Nephron progenitor cell (in vitro differentiated cells): Measurements from ENCODE around the gene DHX9.
"Not testable (repeated sequence)": the region's sequence is repeated elsewhere in the genome, so short reads cannot be mapped to it uniquely, and the experiment has no call there.

Experiments used
- DNase-seq: peaks from one replicate; pipeline ENCODE4 v3.0.0; 2021
- H3K27ac Mint-ChIP-seq: 2 replicates; pipeline ENCODE4 v1.8.0; 2021; ENCODE audit warnings: mild to moderate bottlenecking, moderate library complexity, mixed read lengths
- H3K27me3 Mint-ChIP-seq: 2 replicates; pipeline ENCODE4 v1.8.0; 2021; ENCODE audit warnings: mild to moderate bottlenecking, low read depth, mixed read lengths; ENCODE audit not compliant: poor library complexity
- H3K36me3 Mint-ChIP-seq: 2 replicates; pipeline ENCODE4 v1.8.0; 2021; ENCODE audit warnings: low read depth, mixed read lengths
- H3K4me1 Mint-ChIP-seq: 2 replicates; pipeline ENCODE4 v1.8.0; 2021; ENCODE audit warnings: mixed read lengths
- H3K4me3 Mint-ChIP-seq: 2 replicates; pipeline ENCODE4 v1.8.0; 2021; ENCODE audit warnings: mild to moderate bottlenecking, moderate library complexity, mixed read lengths
- H3K9me3 Mint-ChIP-seq: 2 replicates; pipeline ENCODE4 v1.8.0; 2021; ENCODE audit warnings: mild to moderate bottlenecking, moderate library complexity, mixed read lengths
- TF ChIP-seq, protein P1 (sequence below): fragments of 200-600 bp; sonication (generic); IDR thresholded peaks from 2 replicates; pipeline ENCODE4 v1.5.0; 2021; ENCODE audit warnings: antibody characterized with exemption

The DHX9 gene

DNA sequence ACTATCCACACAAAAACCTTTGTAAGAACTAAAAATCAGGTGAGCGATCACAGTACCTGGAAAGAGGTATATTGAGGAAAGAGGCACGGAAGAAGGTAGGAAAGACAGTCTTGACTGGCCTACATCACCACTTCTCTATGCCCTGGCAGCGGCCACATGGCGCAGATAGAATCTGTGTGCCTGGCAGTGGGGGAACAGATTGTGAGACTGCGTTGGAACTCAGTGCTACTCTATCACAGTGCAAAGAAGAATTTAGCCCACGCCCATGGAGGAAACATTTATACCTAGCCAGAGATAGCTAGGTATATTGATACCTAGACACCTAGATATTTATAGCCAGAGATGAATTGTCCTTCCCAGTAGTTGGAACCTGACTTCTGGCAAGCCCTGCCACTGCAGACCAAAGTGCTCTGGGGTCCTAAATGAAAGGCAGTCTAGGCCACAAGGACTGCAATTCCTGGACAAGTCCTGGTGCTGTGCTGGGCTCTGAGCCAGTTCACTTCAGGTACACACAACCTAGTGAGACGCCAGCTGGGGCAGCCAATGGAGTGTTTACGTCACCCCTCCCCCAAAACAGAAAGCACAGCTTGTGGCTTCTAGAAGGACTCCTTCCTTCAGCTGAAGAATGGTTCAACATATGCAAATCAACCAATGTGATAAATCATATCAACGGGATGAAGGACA is 51.9 kb downstream of the DHX9 start:
- DNase-seq: no peak
- TF ChIP-seq, protein P1, sequence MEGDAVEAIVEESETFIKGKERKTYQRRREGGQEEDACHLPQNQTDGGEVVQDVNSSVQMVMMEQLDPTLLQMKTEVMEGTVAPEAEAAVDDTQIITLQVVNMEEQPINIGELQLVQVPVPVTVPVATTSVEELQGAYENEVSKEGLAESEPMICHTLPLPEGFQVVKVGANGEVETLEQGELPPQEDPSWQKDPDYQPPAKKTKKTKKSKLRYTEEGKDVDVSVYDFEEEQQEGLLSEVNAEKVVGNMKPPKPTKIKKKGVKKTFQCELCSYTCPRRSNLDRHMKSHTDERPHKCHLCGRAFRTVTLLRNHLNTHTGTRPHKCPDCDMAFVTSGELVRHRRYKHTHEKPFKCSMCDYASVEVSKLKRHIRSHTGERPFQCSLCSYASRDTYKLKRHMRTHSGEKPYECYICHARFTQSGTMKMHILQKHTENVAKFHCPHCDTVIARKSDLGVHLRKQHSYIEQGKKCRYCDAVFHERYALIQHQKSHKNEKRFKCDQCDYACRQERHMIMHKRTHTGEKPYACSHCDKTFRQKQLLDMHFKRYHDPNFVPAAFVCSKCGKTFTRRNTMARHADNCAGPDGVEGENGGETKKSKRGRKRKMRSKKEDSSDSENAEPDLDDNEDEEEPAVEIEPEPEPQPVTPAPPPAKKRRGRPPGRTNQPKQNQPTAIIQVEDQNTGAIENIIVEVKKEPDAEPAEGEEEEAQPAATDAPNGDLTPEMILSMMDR: no peak
- no peaks in the 10 kb centered on the region for H3K27me3 Mint-ChIP-seq
- H3K9me3 Mint-ChIP-seq: peaks cover 35% of the 10 kb centered on the region
- no peaks in the 10 kb centered on the region for H3K4me1 Mint-ChIP-seq
- H3K4me3 Mint-ChIP-seq: no peak overlapping the region
- H3K27ac Mint-ChIP-seq: no peak overlapping the region
- peaks cover 34% of the 10 kb centered on the region for H3K36me3 Mint-ChIP-seq

DNA sequence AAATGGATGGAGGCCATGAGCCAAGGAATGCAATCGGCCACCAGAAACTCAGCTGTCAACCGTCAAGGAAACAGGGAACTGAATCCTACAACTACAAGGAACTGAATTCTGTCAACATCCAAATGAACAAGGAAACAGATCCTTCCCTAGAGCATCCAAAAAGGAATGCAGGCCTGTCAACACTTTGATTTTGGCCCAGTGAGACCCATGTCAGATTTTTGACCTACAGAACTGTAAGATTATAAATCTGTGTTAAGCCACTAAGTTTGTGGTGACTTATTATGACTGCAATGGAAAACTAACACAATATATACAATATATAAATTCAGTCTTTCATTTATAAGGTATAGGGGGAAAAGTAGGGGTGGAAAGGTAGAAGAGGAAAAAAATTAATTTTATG is 58.5 kb downstream of the DHX9 start:
- Mint-ChIP-seq H3K9me3 (peaks cover 27% of the 10 kb centered on the region), H3K27me3 (no peaks in the 10 kb centered on the region), H3K4me3 (no peak overlapping the region), H3K4me1 (no peaks in the 10 kb centered on the region), H3K27ac (no peak overlapping the region), H3K36me3 (no peaks in the 10 kb centered on the region)
- TF ChIP-seq, protein P1: no peak
- no peak for DNase-seq

DNA sequence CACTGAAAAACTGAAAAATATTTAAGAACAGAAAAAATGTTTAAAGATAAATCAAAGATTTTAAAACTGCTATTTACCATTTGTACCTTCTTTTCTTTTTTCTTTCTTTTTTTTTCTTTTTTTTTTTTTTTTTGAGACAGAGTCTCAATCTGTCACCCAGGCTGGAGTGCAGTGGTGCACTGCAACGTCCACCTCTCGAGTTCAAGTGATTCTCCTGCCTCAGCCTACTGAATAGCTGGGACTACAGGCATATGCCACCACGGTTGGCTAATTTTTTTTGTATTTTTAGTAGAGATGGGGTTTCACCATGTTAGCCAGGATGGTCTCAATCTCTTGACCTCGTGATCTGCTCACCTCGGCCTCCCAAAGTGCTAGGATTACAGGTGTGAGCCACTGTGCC is 62.8 kb downstream of the DHX9 start:
- H3K27me3 Mint-ChIP-seq, H3K27ac Mint-ChIP-seq, H3K9me3 Mint-ChIP-seq, H3K4me3 Mint-ChIP-seq, H3K36me3 Mint-ChIP-seq, H3K4me1 Mint-ChIP-seq, DNase-seq: not testable (repeated sequence)

DNA sequence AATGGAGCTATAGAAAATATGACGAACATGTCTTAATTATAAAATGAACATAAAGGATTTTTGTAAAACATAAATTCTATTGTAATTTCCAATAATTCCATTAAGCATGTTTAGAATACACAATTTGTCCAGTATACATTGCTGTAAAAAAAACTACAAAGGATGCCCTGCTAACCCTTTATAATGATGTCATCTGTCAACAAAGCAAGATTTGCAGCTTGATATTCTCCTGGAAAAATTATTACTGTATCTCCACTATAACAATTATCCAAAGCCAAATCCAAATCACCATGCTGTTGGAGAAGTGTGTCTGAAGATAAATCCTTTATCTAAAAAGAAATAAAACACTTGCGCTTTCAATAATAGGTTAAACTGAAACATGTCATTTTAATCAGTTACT is 66.2 kb downstream of the DHX9 start:
- Mint-ChIP-seq H3K4me3 (no peak overlapping the region), H3K27ac (no peak overlapping the region), H3K27me3 (peaks cover 2% of the 10 kb centered on the region), H3K9me3 (peaks cover 1% of the 10 kb centered on the region), H3K36me3 (no peaks in the 10 kb centered on the region), H3K4me1 (no peaks in the 10 kb centered on the region)
- DNase-seq: no peak
- TF ChIP-seq, protein P1: no peak

DNA sequence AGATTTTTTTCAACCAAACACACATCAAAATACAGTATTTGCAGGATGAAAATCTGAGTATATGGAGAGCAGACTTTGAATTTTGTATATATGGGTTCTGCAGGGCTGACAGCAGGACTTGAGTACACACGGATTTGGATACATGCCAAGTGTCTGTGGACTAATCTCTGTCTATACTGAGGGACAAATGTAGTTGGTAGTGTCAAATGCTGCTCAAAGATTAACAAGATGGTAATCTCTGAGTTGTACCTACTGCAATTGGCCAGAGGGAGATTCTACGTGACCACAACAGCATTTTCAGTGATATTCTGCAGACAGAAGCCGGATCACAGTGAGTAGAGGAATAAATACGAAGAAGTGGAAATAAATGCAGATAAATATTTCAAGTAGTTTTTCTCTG is 70.4 kb downstream of the DHX9 start:
- no peak overlapping the region for H3K4me3 Mint-ChIP-seq
- TF ChIP-seq, protein P1: no peak
- peaks cover 36% of the 10 kb centered on the region for H3K9me3 Mint-ChIP-seq
- no peak overlapping the region for H3K27ac Mint-ChIP-seq
- H3K4me1 Mint-ChIP-seq: no peaks in the 10 kb centered on the region
- DNase-seq: no peak
- no peaks in the 10 kb centered on the region for H3K27me3 Mint-ChIP-seq
- peaks cover 8% of the 10 kb centered on the region for H3K36me3 Mint-ChIP-seq

DNA sequence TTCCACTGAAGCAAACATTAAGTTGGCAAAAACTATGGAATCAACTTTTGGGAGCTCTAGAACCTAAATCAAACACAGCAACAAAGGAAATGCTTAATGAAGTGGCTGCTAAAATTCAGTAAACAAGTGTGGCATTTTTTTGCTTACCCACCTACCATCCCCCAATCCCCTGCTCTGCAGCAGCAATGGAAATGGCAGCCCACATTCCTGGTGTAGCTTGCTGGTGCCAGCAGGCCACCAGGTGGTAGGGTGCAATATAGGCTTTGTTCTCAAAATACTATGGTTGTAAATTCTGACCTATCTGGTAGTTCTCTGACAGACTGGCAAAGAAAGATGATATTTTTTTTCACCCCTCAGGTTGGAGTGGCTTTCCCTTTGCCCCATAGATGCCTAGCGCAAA is 71.0 kb downstream of the DHX9 start:
- Mint-ChIP-seq H3K4me3 (no peak overlapping the region), H3K27ac (peak overlapping the region; percentile 16), H3K9me3 (peaks cover 38% of the 10 kb centered on the region), H3K4me1 (no peaks in the 10 kb centered on the region), H3K36me3 (peaks cover 8% of the 10 kb centered on the region), H3K27me3 (no peaks in the 10 kb centered on the region)
- TF ChIP-seq, protein P1: no peak
- no peak for DNase-seq
